ENCODE results near the gene MCU.
A peak's percentile ranks its signal among the peaks of the same experiment; 100 is the strongest.
"Not testable (repeated sequence)": the region's sequence is repeated elsewhere in the genome, so short reads cannot be mapped to it uniquely, and the experiment has no call there.

Gene MCU

DNA sequence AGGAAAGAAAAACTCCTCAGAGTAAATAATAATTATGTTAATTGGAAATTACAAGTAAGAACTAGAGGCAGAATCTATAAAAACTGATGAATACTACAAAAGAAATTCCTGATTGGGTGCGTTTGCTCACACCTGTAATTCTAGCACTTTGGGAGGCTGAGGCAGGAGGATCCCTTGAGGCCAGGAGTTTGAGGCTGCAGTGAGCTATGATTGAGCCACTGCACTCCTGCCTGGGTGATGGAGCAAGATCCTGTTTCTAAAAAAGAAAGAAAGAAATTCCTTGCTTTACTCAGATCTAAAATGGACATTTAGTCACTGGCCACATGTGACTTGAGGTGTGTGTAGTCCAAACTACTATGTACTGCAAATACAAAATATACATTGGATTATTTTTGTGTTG is 42.0 kb downstream of the MCU start:
- DNase-seq = no peak

- no peak for DNase-seq
Observed at GRCh38 chr10:72735288-72735936, 43.5 kb downstream of the MCU start.

DNA sequence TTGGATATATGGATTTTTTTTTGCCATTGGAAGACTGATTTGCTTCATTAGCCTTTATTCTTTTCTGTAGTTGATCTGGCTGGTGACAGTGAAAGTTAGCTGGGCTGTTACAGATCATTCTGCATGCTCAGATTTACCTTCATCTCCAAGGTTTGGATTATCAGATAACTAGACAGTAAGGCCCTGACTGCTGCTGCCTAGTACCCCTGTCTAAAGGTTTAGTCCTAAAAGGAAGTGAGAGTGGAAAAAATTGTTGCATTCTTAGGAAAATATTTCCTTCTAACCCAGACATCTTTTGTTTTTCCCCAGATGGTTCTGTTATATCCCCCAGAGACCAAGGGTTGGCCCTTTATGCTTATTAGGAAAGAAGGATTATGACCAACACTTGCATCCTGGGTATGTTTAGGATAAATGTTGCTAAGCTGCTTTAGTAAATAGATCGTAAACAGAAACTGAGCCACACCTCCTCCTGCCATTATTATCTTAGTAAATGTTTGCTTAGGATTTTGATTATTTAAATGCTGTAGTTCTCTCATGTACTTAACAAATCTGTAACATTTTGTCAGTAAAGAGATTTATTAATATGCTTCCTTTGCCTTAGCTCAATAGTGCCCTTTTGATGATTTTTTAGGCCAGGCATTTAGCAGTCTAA is 44.4 kb downstream of the MCU start:
- peak; percentile 80 for DNase-seq

DNA sequence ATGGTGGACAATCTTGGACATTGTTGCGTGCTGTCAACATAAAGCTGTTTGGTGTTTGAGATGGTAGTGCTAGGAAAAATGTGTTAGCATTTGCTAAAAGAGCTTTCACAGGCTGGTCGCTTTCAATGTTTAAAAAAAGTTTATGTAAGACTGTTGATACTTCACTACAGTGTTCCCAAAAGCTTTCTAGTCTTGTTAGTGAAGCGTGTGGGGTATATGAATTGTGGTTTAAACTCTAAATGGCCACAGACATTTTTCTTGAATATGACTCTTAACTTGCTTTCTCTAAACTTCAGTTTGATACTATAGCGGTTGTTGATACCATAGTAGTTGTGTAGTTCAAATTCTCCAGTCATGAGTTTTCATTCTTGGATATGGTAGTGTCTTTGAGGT is 44.9 kb downstream of the MCU start:
- DNase-seq = no peak

GRCh38 chr10:72737357-72737756 is 45.4 kb downstream of the MCU start:
- DNase-seq = not testable (repeated sequence)

- no peak for DNase-seq
Observed at GRCh38 chr10:72738486-72738885, 46.5 kb downstream of the MCU start.

GRCh38 chr10:72740528-72740927 is 48.6 kb downstream of the MCU start:
- no peak for DNase-seq

GRCh38 chr10:72742092-72742491 is 50.1 kb downstream of the MCU start:
- no peak for DNase-seq

DNA sequence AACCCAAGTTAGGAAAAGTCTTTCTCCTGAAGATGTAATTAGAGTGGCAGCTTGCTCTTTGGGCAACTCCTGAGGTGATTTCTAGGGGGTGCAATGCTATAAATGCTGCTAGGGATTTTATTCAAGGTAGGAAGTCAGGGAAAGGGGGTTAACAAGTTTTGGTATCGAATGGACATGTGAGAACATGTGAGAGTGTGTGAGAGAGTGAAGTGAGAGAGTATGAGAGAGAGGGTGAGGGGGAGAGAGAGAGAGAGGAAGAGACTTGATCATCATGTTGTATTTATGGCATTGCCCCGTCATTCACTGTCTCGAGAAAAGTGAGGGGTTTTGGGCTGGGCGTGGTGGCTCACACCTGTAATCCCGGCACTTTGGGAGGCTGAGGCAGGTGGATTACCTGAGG is 50.9 kb downstream of the MCU start:
- DNase-seq = no peak

- DNase-seq = no peak
Observed at GRCh38 chr10:72744566-72744965, 52.6 kb downstream of the MCU start.

DNA sequence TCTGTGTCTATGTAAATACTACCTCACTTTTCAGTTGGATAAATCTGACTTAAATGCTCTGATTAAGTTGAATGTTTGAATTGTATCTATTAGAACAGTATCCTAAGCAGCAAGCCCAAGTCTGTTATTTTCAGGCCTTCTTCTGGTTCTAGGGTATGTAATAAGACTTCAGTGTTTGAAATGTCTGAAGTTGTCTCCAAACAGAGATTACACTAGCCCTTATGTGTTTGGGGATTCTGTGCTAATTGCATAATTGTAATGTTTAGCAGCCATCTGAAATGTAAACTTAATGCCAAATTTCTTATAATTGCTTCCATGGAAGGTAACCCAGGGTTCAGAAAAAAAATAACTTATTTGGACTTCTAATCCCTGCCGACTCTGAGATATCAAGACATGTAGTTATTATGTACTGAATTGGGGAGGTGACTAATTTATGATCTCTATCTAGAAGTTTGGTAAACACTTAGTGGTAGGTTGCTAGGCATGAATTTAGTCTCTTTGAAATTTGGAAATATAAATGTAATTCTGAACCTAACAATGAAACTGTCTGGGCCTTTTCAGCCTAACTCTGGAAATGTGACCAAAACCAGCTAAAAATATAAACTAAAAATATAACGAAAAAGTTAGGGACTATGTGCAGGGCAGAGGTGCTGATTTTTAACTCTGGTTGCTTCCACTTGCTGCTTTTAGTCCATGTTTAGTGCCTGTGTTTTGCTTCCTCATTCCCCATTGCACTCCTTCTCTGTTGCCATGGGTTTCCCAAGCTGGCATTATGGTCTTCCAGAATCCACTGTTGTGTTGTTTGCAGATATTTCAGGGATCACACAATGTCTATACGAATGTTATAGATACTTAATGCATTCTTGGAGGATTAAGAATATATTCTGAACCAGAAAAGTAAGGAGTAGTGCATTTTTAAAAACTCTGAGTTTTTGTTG is 54.8 kb downstream of the MCU start:
- DNase-seq = no peak

GRCh38 chr10:72747521-72747920 is 55.6 kb downstream of the MCU start:
- no peak for DNase-seq

DNA sequence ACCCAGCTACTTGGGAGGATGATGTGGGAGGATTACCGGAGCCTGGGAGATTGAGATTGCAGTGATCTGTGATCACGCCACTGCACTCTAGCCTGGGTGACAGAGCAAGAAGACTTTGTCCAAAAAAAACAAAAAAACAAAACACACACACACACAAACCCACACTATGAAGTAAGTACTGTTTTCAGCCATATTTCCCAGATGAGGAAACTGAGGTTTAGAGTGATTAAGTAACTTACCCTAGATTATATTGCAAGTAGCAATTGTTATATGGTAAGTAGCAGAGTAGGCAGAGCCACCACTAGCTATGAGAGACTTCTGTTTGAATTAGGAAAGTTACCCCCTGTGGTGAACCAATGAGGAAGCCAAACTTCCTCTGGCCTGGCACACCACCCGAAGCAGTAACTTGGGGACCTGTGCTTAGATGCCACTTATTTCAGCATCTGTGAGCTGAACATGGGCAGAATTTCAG is 61.9 kb downstream of the MCU start:
- DNase-seq = no peak

DNA sequence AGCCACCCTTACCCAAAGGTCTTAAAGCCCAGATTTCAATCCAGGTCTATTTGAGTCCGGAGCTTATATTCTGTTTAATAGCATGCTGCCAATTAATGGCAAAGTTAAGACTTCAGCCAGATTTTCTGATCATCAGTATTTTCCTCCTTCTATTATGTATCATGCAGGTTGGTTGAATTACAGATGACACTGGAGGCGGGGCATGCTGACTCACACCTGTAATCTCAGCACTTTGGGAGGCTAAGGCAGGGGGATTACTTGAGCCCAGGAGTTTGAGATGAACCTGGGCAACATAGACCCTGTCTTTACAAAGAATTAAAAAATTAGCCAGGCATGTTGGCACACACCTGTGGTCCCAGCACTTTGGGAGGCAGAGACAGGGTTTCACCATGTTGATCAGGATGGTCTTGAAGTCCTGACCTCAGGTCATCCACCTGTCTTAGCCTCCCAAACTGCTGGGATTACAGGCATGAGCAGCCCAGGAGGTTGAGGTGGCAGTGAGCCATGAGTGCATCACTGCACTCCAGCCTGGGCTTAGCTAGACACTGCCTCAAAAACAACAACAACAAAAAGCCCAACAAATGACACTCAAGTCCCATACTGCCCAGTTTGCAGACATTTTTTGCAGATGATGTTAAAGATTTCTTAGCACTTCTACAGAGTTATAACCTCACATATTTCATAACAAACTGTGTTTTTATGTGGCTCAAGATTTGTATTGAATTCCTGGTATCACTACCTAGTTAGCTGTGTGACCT is 62.5 kb downstream of the MCU start:
- DNase-seq = no peak

DNA sequence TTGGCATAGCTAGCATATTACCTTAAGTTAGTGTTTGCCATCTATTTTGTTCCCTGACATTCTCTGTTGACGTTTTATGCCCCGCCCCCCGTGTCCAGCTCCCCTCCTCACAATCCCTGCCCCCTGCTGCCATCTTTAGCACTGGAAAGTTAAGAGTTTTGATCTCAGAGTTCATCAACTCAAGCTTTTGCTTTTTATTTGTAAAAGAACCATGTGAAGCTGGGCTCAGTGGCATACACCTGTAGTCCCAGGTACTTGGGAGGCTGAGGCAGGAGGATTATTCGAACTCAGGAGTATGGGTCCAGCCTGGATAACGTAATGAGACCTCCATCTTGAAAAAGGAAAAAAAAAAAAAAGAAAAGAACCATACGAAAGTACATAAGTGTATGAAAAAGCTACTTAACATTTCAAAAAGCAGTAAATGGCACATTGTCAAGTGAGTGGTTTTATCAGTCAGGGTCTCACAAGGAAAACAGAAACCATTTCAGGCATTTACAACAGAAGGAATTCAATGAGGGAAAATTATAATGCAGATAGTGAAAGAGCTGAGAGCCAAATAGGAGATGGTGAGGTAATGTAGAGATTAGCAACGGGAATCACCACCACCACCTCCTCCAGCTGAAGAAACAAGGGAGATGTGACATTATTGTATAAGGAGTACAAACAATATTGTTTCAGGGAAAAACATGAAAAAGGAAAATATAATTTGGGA is 64.9 kb downstream of the MCU start:
- DNase-seq = no peak

- no peak for DNase-seq
Observed at GRCh38 chr10:72757732-72758131, 65.8 kb downstream of the MCU start.

DNA sequence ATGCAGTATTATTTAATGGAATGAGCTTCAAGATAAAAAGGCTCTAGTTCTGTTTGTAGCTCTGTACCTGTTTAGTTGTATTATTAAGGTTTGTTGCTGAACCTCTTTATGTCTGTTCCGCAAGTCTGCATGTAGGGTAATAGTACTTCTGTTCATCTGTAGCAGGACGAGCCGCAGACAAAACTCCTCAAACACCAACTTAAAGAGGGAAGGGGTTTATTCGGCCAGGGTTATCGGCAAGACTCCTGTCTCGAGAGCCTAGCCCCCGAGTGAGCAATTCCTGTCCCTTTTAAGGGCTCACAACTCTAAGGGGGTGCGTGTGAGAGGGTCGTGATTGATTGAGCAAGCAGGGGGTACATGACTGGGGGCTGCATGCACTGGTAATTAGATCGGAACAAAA is 67.0 kb downstream of the MCU start:
- DNase-seq = not testable (repeated sequence)

- no peak for DNase-seq
Observed at GRCh38 chr10:72759584-72759983, 67.6 kb downstream of the MCU start.

- DNase-seq = no peak
Observed at GRCh38 chr10:72761498-72761897, 69.6 kb downstream of the MCU start.

- no peak for DNase-seq
Observed at GRCh38 chr10:72762042-72762441, 70.1 kb downstream of the MCU start.

DNA sequence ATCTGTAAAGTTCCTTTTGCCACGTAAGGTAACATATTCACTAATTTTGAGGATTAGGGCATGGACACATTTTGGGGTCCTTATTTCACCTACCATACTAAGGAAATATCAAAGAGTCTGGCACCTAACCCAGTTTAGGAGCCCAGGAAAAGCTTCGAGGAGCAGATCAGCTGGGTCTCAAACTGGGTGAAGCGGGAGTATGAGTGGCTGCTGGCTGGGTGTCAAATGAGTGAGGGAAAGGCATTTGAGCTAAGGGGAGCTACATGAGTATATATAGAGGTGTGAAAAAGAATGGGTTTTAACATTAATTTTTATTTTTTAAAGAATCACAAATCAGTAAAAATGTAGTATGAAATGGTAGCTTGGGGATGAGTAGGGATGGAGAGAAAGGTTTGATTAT is 71.3 kb downstream of the MCU start:
- DNase-seq = no peak

- DNase-seq = no peak
Observed at GRCh38 chr10:72764151-72764550, 72.2 kb downstream of the MCU start.

All from DMS153 (cell line).